Mesothelial cell of epicardium (in vitro differentiated cells): ENCODE measurements around the gene MTF2. TPM values are rescaled to one million over a fixed set of nuclear protein-coding genes. Genes with fewer than 3 reads are reported as not detected.

Experiments
- DNase-seq, 2 experiments: peaks; one replicate each; pipeline ENCODE4 v3.0.0; 2021; ENCODE audit warnings: low spot score in 2 of 2; ENCODE audit not compliant: unreplicated experiment in 2 of 2
- H3K27ac Mint-ChIP-seq: 2 replicates; pipeline ENCODE4 v1.8.0; 2021; ENCODE audit warnings: mixed read lengths
- H3K27me3 Mint-ChIP-seq: 2 replicates; pipeline ENCODE4 v1.8.0; 2021; ENCODE audit warnings: low read depth, mixed read lengths
- H3K36me3 Mint-ChIP-seq: 2 replicates; pipeline ENCODE4 v1.8.0; 2021; ENCODE audit warnings: mixed read lengths
- H3K4me1 Mint-ChIP-seq: 2 replicates; pipeline ENCODE4 v1.8.0; 2021; ENCODE audit warnings: mixed read lengths
- H3K4me3 Mint-ChIP-seq: 2 replicates; pipeline ENCODE4 v1.8.0; 2021; ENCODE audit warnings: mild to moderate bottlenecking, moderate library complexity, mixed read lengths
- H3K9me3 Mint-ChIP-seq: 2 replicates; pipeline ENCODE4 v1.8.0; 2021; ENCODE audit warnings: mixed read lengths
- CTCF ChIP-seq: fragments of 200-600 bp; sonication (generic); IDR thresholded peaks from one replicate; pipeline ENCODE4 v1.5.0; 2021; ENCODE audit warnings: antibody characterized with exemption; ENCODE audit not compliant: unreplicated experiment
- total RNA-seq: library from RNA; stranded (reverse); gene quantifications from 3 replicates; pipeline ENCODE4 v1.2.1, GENCODE V29; 2021

Gene MTF2
- total RNA-seq, 1 donor from 2014 or later: 76.2 TPM

DNA sequence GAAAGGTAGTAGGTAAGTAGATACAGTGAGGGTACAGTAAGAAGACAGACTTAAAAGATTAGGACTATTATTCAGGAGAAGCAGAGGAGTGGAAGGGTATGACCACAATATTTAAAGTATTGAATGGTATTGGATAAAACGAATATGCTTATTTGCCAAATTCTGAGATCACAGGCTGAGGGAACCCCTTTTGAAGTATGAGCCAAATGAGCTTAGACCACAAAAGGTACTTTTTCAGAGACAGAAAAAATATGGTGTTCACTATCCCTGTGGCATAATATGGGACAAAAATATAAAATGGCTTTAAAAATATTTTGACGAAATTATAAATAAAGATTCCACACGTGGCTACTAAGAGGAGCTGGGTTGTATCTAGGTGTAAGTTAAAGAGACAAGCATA is 880 bp upstream of the MTF2 start:
- no peaks in the 10 kb centered on the region for H3K27me3 Mint-ChIP-seq
- peak overlapping the region; percentile 97 for H3K4me3 Mint-ChIP-seq
- DNase-seq: no peak
- TF ChIP-seq CTCF: no peak
- peaks cover 23% of the 10 kb centered on the region for H3K4me1 Mint-ChIP-seq
- peak overlapping the region; percentile 99 for H3K27ac Mint-ChIP-seq
- H3K36me3 Mint-ChIP-seq: peaks cover 6% of the 10 kb centered on the region
- peaks cover under 1% of the 10 kb centered on the region for H3K9me3 Mint-ChIP-seq

DNA sequence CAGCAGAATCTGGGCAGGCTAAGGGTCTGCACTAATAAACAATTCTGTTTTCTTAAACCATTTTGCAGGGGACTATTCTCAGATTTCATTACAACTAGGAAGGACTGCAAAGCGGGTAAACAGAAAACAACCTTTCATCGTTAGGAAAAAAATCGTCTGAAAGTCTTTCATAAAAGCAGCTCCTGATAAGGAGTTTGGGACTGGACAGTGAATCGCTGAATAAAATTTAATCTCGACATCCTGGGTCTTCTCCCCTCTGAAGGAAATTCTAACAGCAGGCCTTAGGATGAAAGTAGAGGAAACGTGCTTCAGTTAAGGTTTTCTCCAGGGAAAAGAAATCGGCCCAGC is 471 bp upstream of the MTF2 start:
- Mint-ChIP-seq H3K4me3 (peak overlapping the region; percentile 97), H3K36me3 (peaks cover 10% of the 10 kb centered on the region), H3K9me3 (peaks cover 5% of the 10 kb centered on the region), H3K27ac (peak overlapping the region; percentile 99), H3K27me3 (no peaks in the 10 kb centered on the region), H3K4me1 (peaks cover 23% of the 10 kb centered on the region)
- DNase-seq: no peak
- no peak for TF ChIP-seq CTCF

DNA sequence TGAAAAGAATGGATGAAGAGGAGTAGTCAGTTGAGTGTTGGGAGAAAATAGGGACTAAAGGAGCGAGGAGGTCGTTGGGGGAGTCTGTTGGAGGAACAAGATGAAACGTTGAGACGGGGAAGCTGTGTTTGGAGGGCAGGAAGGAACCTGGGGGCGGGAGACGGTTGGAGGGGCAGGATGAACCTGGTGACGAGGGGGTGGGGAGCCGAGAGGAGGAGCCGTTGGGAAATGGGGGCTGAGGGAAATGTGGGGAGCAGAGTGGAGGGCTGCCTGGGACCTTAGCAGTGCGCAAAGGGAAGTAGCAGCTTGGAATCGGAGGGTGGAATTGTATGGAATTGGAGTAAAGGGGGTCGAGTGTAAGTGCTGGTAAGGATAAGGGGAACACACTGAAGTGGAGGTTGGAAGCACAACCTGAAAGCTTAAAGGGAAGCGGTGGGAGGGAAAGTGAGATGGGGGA is 630 bp downstream of the MTF2 start:
- DNase-seq: peak in 1 of 2 experiments; percentile 44
- H3K27ac Mint-ChIP-seq: peak overlapping the region; percentile 99
- no peak for TF ChIP-seq CTCF
- H3K4me1 Mint-ChIP-seq: peaks cover 23% of the 10 kb centered on the region
- peaks cover 13% of the 10 kb centered on the region for H3K9me3 Mint-ChIP-seq
- H3K27me3 Mint-ChIP-seq: no peaks in the 10 kb centered on the region
- H3K36me3 Mint-ChIP-seq: peaks cover 21% of the 10 kb centered on the region
- H3K4me3 Mint-ChIP-seq: peak overlapping the region; percentile 97

GRCh38 chr1:93080179-93080823 is 1.2 kb downstream of the MTF2 start:
- peaks cover 22% of the 10 kb centered on the region for H3K36me3 Mint-ChIP-seq
- peaks cover 23% of the 10 kb centered on the region for H3K4me1 Mint-ChIP-seq
- peak overlapping the region; percentile 97 for H3K4me3 Mint-ChIP-seq
- peaks cover 13% of the 10 kb centered on the region for H3K9me3 Mint-ChIP-seq
- DNase-seq: no peak
- peak overlapping the region; percentile 99 for H3K27ac Mint-ChIP-seq
- no peaks in the 10 kb centered on the region for H3K27me3 Mint-ChIP-seq
- no peak for TF ChIP-seq CTCF

GRCh38 chr1:93081716-93082115 is 2.6 kb downstream of the MTF2 start:
- H3K27ac Mint-ChIP-seq: peak overlapping the region; percentile 59
- TF ChIP-seq CTCF: no peak
- H3K36me3 Mint-ChIP-seq: peaks cover 33% of the 10 kb centered on the region
- no peak for DNase-seq
- peaks cover 13% of the 10 kb centered on the region for H3K9me3 Mint-ChIP-seq
- peaks cover 23% of the 10 kb centered on the region for H3K4me1 Mint-ChIP-seq
- H3K27me3 Mint-ChIP-seq: no peaks in the 10 kb centered on the region
- H3K4me3 Mint-ChIP-seq: peak overlapping the region; percentile 97
